HG03342 (cell line): Measurements from ENCODE around the gene HARS1.
A peak's percentile ranks its signal among the peaks of the same experiment; 100 is the strongest.
"Not testable (repeated sequence)": the region's sequence is repeated elsewhere in the genome, so short reads cannot be mapped to it uniquely, and the experiment has no call there.

Experiments used
- ATAC-seq: cut with Tn5 transposase; IDR thresholded peaks from one replicate; pipeline ENCODE4 v1.9.1; 2021; ENCODE audit warnings: mild to moderate bottlenecking, moderate library complexity; ENCODE audit not compliant: unreplicated experiment

Gene HARS1

GRCh38 chr5:140690941-140691924 is at the start of gene HARS1, which contains the start of gene HARS2:
HARS1 (minus strand) TSS chr5:140691370; CDS start chr5:140691304, 66 bp downstream.
HARS2 (plus strand) TSS chr5:140691455; CDS start chr5:140691649, 194 bp downstream.
- ATAC-seq: peak; percentile 96

GRCh38 chr5:140737486-140737885 is 46.3 kb upstream of the HARS1 start:
- ATAC-seq: no peak

GRCh38 chr5:140734354-140734753 is 43.2 kb upstream of the HARS1 start:
- ATAC-seq: no peak

GRCh38 chr5:140733098-140733497 is 41.9 kb upstream of the HARS1 start:
- ATAC-seq: no peak

- peak; percentile 86 for ATAC-seq
Measured at GRCh38 chr5:140725799-140726471, 34.8 kb upstream of the HARS1 start.

GRCh38 chr5:140721395-140721794 is 30.2 kb upstream of the HARS1 start:
- not testable (repeated sequence) for ATAC-seq

GRCh38 chr5:140720738-140721137 is 29.6 kb upstream of the HARS1 start:
- not testable (repeated sequence) for ATAC-seq

- no peak for ATAC-seq
Measured at GRCh38 chr5:140718266-140718592, 27.1 kb upstream of the HARS1 start.

GRCh38 chr5:140716238-140716637 is 25.1 kb upstream of the HARS1 start:
- not testable (repeated sequence) for ATAC-seq

- ATAC-seq: no peak
Measured at GRCh38 chr5:140713562-140714094, 22.5 kb upstream of the HARS1 start.

GRCh38 chr5:140711794-140712193 is 20.6 kb upstream of the HARS1 start:
- ATAC-seq: no peak

GRCh38 chr5:140710899-140711552 is 19.9 kb upstream of the HARS1 start:
- ATAC-seq: peak; percentile 89

- not testable (repeated sequence) for ATAC-seq
Measured at GRCh38 chr5:140708787-140709186, 17.6 kb upstream of the HARS1 start.

GRCh38 chr5:140707812-140708211 is 16.6 kb upstream of the HARS1 start:
- ATAC-seq: no peak

- ATAC-seq: peak; percentile 98
Measured at GRCh38 chr5:140700177-140701144, 9.3 kb upstream of the HARS1 start, which contains the start of gene ZMAT2. ZMAT2 (plus strand) TSS chr5:140700447; CDS start chr5:140700461, 14 bp downstream.

GRCh38 chr5:140696891-140697492 is 5.8 kb upstream of the HARS1 start:
- ATAC-seq: no peak

GRCh38 chr5:140694276-140694675 is 3.1 kb upstream of the HARS1 start:
- no peak for ATAC-seq

GRCh38 chr5:140690376-140690932 is 716 bp downstream of the HARS1 start:
- ATAC-seq: peak; percentile 1

GRCh38 chr5:140678993-140679392 is 12.2 kb downstream of the HARS1 start:
- no peak for ATAC-seq
